NCI-H2081 treated with DMSO at 0.1 percent for 48 hours (cell line): Measurements from ENCODE around the gene PELO.
"Not testable (repeated sequence)": the region's sequence is repeated elsewhere in the genome, so short reads cannot be mapped to it uniquely, and the experiment has no call there.

Source experiments
- DNase-seq: peaks from one replicate; lab custom pipeline; 2025; lab: John Stamatoyannopoulos, UW

Gene PELO

GRCh38 chr5:52787600-52788504 is at the start of gene PELO, which contains the start of gene ITGA1:
PELO (plus strand) TSS chr5:52787916; CDS start chr5:52800395, 12,479 bp downstream.
ITGA1 (plus strand) TSS chr5:52787916; CDS start chr5:52788354, 438 bp downstream.
- no peak for DNase-seq

DNA sequence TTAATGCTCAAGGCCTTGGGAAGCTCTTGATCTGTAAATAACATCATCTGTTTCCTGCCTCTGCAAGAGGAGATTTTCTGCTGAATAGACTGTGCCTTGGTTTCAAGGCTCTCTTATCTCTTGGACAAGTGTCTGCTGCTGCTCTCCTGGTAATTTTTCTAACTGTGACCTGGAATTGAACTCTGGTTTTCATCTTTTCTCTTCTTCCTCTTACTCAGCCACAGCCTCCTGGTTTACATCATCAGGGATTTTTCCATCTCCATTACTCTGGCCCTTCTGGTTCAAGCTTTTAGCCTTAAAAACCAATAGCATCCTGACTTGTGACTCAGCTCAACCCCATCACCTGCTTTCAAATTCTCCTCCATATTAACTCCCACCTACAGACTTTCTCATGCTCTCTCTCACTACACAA is 49.6 kb upstream of the PELO start:
- no peak for DNase-seq

DNA sequence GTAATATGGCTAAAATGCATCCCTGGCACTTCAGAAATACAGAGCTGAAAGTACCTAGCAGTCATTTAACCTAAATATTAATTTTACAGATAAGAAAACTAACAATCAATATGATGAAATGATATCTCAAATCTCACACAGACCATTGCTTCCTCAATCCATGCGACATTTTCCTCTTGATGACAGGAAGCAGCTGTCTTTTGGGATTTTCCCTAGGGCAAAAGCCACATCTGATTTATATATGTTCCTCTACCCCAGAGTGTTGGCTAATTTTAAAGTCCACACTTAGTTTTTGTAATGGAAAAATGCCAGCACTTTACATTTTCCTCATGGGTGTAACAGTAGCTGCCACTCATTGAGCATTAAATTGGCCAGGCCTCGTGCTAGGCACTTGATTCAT is 47.7 kb upstream of the PELO start:
- DNase-seq = no peak

DNA sequence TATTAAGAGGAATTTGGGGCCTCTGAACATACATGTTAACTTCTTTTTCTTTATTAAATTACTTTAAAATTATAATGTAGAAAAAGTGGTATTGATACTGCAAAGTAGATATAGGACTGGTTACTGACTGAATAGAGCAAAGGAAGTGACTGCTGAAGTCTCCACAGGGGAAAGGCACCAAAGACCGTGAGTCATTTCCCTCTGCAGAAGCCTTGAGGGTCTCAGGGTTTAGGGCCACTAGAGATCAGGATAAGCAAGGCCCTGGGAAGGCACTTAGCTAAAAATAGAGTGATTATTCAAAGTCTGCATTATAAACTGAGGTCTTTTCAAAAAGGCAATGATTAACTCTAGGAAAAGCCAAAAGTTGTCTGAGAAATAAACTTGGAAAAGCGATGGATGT is 44.7 kb upstream of the PELO start:
- DNase-seq = no peak

DNA sequence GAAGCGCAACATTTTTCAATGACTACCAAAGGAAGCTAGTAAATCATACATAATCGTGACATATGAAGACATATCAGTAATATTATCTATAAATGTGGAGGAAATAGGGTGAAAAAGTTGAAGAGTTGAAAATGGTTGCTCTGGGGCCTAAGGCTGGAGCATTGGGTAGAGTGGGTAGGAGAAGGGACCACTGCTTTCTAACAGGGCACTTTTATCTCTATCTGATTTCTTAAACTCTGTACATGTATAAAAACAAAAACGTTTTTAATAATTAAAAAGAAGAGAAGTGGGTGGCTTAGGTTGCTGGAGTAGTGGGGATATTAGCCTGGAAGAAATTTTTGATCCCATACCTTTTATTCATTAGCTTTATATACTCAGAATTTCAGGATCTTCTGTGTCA is 44.2 kb upstream of the PELO start:
- DNase-seq = no peak

- DNase-seq = no peak
These were observed 43.7 kb upstream of the PELO start for GRCh38 chr5:52743970-52744369.

DNA sequence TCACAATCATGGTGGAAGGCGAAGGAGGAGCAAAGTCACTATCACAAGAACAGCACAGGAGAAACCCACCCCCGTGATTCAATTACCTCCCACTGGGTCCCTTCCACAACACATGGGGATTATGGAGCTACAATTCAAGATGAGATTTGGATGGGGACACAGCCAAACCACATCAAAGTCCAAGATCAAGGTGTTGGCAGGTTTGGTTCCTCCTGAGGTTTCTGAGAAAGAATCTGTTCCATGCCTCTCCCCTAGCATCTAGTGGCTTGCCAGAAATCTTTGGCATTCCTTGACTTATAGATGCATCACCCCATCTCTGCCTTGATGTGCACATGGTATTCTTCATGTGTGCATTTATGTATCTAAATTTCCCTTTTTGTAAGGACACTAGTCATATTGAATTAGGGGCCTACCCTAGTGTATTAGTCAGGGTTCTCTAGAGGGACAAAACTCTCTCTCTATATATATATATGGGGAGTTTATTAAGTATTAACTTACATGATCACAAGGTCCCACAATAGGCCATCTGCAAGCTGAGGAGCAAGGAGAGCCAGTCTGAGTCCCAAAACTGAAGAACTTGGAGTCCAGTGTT is 42.8 kb upstream of the PELO start:
- not testable (repeated sequence) for DNase-seq

- DNase-seq = no peak
These were observed 41.2 kb upstream of the PELO start for GRCh38 chr5:52746539-52746938.

DNA sequence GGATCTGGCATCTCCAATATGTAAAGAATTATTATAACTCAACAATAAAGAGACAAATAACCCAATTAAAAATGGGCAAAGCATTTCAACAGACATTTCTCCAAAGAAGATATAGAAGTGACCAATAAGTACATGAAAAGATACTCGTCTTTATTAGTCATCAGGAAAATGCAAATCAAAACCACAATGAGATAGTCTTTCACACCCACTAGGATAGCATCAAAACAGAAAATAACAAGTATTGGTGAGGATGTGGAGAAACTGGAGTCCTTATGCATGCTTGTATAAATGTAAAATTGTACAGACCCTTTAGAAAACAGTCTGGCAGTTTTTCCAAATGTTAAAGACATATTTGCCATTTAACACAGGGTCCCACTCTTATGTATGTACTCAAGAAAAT is 39.1 kb upstream of the PELO start:
- DNase-seq = no peak

GRCh38 chr5:52749666-52750065 is 38.0 kb upstream of the PELO start:
- no peak for DNase-seq

GRCh38 chr5:52751137-52751536 is 36.6 kb upstream of the PELO start:
- no peak for DNase-seq

GRCh38 chr5:52754051-52754450 is 33.7 kb upstream of the PELO start:
- no peak for DNase-seq

DNA sequence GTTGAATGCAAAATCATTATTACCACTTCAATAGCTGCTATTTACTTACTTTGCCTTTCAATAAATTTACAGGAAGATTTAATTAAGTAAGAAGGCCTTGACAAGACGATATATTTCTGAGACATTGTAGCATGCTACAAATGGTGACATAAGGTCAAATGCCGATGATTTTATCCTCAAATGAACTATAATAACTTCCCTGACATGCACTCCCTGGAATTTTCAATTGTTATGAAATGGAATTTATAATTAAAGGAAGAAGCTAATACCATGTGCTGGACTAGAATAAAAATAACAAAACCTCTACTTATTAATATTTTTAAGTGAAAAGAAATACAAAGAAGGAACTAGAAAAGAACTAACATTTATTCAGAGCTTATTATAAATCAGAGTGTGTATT is 30.2 kb upstream of the PELO start:
- no peak for DNase-seq

- no peak for DNase-seq
These were observed 29.7 kb upstream of the PELO start for GRCh38 chr5:52758014-52758413.

DNA sequence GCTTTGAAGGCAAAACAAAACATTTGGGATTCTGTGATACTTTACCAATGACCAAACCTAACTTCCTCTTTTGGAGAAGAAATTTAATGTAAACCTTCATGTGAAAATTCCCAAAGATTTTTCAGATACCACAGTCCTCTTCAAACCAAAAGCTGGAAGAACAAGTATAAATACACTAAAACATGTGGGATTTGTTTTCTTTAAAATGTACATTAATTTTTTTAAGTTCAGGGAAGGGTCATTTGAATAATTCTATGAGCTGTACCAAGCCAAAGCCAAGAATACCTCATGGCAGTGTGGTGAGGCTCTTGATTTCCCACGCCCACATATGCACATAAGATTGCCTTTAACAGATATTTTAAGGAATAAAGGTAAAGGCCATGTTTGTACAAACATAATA is 28.4 kb upstream of the PELO start:
- no peak for DNase-seq

DNA sequence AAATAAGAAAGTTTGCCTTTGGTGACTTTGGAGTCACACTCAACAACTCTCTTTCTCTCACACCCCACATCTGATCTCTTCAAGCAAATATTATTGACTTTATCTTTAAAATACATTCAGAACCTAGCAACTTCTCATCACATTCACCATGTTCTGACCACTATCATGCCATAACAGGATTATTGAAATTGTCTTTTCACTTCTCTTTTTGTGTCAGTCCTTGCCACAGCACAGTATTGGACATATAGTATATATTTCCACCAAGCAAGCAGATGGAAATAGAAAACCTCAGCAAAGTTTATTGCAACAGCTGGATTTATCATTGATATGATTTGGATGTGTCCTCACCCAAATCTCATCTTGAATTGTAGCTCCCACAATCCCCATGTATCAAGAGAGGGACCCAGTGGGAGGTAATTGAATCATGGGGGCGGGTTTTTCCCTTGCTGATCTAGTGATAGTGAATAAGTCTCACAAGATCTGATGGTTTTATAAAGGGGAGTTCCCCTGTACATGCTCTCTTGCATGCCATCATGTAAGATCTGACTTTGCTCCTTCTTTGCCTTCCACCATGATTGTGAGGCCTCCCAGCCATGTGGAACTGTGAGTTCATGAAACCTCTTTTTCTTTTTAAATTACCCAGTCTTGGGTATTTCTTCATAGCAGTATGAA is 26.9 kb upstream of the PELO start:
- no peak for DNase-seq

- DNase-seq = no peak
These were observed 20.4 kb upstream of the PELO start for GRCh38 chr5:52767217-52767743.

DNA sequence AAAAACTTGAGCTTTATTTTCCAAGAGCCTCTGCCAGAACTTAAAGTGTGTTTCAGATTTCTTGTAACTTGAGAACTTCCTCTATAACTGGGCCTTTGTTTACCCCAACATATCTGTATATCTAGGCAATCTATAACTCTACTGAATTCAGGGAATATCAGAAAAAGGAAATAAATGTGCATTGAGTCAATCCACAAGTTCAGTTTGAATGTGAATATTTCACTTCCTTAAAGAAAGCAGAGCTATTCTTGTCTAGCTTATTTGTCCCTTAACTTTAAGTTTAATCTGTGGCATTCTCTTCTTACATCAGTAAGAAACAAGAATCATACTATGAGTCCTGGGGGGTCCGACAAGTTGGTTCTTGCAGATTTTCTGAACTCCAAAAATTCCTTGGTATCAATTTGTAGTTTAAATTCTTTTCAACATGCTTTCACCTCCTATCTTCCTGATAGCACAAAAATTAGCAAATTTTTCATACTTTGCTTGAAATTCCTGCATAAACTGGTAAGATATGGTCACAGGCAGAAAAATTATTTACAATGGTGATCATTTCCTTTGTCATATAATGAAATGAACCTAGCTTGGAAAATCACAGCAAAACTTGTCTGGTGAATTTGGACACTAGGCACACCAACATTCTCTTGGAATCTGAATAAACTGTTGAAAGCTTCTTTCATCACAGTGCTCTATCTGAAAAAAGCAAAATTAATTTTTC is 19.8 kb upstream of the PELO start:
- DNase-seq = no peak

DNA sequence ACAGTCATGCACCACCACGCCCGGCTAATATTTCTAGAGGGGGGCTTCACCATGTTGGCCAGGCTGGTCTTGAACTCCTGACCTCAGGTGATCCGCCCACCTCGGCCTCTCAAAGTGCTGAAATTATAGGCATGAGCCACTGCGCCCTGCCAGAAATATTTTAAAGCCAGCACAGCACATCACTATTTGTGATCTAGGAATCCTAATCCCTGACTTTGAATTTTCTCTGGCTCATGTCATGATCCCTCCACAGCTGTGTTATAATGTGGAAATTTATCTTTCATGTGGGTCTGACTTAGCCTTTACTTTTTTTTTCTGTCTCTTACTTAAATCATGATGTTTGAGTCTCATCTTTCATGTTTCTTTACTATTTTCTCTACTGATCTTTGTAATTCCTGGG is 18.7 kb upstream of the PELO start:
- no peak for DNase-seq

DNA sequence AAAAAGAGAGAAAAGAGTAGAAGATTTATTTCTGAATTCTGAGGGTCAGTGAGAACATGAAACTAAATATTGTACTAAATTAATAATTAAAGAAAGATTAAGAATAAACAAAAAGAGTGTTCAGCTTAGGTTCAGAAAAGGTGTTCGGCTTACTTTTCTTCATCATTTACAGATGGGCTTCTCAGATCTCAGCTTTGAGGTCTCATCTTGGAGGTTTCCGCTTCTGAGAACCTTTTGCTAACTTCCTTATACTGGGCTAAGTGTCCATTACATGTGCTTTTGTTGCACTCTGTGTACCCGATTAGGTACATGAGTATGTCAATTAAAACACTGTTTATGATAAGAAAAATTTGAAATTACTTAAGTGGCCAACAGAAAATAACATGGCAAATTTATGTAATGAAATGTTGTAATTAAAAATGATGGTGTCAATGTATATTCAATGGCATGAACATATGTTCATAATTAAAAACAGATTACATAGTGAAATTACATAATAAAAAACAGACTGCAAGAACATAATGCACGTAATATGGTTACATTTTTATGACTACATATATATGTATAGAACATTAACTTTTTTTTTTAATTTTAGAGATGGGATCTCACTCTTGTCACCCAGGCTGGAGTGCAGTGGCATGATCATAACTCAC is 17.3 kb upstream of the PELO start:
- no peak for DNase-seq

DNA sequence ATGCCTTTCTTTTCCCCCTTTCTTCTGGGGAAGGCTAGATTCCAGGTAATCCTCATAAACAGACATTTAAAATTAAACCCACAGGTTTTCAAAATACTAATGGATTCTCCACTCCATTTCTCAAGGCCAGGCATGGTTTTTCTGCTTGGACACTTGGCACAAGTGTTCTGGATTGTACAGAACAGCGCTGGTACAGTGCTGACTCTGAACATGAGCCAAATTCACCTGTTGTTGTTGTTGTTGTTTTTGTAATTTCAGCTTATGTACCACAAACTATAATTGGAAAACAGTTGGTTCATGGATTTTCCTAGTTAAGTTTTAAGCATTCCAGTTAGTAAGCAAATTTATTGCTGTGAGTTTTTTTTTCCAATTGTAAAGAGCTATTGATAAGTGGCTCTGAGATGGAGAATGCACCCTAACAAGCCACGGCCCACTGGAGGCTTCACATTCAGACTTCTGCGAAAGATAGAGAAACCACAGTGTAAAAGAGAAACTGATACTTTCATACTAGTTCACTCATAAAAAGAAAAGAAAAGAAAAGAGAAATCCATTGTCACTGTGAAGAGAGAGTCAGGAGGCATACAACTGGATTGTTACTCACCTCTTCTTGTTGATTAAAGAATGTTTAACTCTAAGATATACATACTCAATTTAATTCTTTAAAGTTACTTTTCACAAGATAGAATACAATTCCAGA is 16.2 kb upstream of the PELO start:
- DNase-seq = no peak
